HG02610 (cell line): ENCODE data around the gene EIF3I.

Source experiments
- ATAC-seq: cut with Tn5 transposase; IDR thresholded peaks from one replicate; pipeline ENCODE4 v1.9.1; 2021; ENCODE audit warnings: mild to moderate bottlenecking, moderate library complexity; ENCODE audit not compliant: unreplicated experiment

The EIF3I gene

GRCh38 chr1:32221980-32222755 is at the start of gene EIF3I, which contains the start of gene TMEM234:
Gene EIF3I (plus strand): TSS chr1:32222407. CDS start chr1:32222442, 35 bp downstream.
Gene TMEM234 (minus strand): TSS chr1:32222353. CDS start chr1:32222322, 31 bp downstream.
- peak; percentile 89 for ATAC-seq

- no peak for ATAC-seq
These were observed 49.5 kb upstream of the EIF3I start for GRCh38 chr1:32172621-32173245.

GRCh38 chr1:32178380-32179192 is 43.6 kb upstream of the EIF3I start:
- no peak for ATAC-seq

- ATAC-seq = no peak
These were observed 43.1 kb upstream of the EIF3I start for GRCh38 chr1:32179193-32179442.

- peak; percentile 84 for ATAC-seq
These were observed 42.6 kb upstream of the EIF3I start, which contains the start of gene TXLNA for GRCh38 chr1:32179443-32180185. Gene TXLNA (plus strand): TSS chr1:32179675. CDS start chr1:32180346, 671 bp downstream.

- no peak for ATAC-seq
These were observed 41.8 kb upstream of the EIF3I start for GRCh38 chr1:32180186-32181060.

GRCh38 chr1:32181065-32181464 is 41.1 kb upstream of the EIF3I start:
- no peak for ATAC-seq

GRCh38 chr1:32181563-32181962 is 40.6 kb upstream of the EIF3I start:
- no peak for ATAC-seq

- ATAC-seq = no peak
These were observed 40.1 kb upstream of the EIF3I start for GRCh38 chr1:32182060-32182459.

- no peak for ATAC-seq
These were observed 37.6 kb upstream of the EIF3I start for GRCh38 chr1:32184650-32185049.

GRCh38 chr1:32186077-32186476 is 36.1 kb upstream of the EIF3I start:
- no peak for ATAC-seq

GRCh38 chr1:32186491-32186890 is 35.7 kb upstream of the EIF3I start:
- ATAC-seq = no peak

GRCh38 chr1:32187850-32188249 is 34.4 kb upstream of the EIF3I start:
- ATAC-seq = no peak

GRCh38 chr1:32192220-32192948 is 29.8 kb upstream of the EIF3I start:
- no peak for ATAC-seq

- ATAC-seq = no peak
These were observed 27.2 kb upstream of the EIF3I start for GRCh38 chr1:32194984-32195383.

- ATAC-seq = no peak
These were observed 26.7 kb upstream of the EIF3I start for GRCh38 chr1:32195531-32195930.

GRCh38 chr1:32195972-32196823 is 26.0 kb upstream of the EIF3I start:
- no peak for ATAC-seq

- no peak for ATAC-seq
These were observed 25.1 kb upstream of the EIF3I start for GRCh38 chr1:32197074-32197473.
